SK-N-SH (cell line): ENCODE measurements around the gene MMD. TPM values are rescaled to one million over a fixed set of nuclear protein-coding genes. Genes with fewer than 3 reads are reported as not detected.

Source experiments
- CTCF ChIA-PET: fragments of 300-600, 350-600 bp; formaldehyde crosslinking; extraction: SDS; loops from one replicate; lab custom pipeline; 2021; lab: Yijun Ruan, JAX
- POLR2A ChIA-PET: fragments of 350-600 bp; sonication (Branson Sonifier 250); formaldehyde crosslinking; extraction: SDS; loops from one replicate; lab custom pipeline; 2020; ENCODE audit warnings: antibody characterized with exemption, inconsistent platforms; lab: Yijun Ruan, JAX
- DNase-seq: peaks from one replicate; pipeline ENCODE4 v3.0.0; 2012
- H2AFZ ChIP-seq: fragments of 200-600 bp; sonication (generic); 2 replicates; pipeline ENCODE4 v1.8.1; 2016; ENCODE audit warnings: antibody characterized with exemption, mild to moderate bottlenecking, low read depth
- H3F3A ChIP-seq: fragments of 200-600 bp; sonication (generic); replicated peaks from 2 replicates; pipeline ENCODE3; 2016; ENCODE audit warnings: antibody characterized with exemption, mild to moderate bottlenecking; ENCODE audit not compliant: insufficient read depth
- H3K27ac ChIP-seq, 2 experiments: fragments of 200-500 bp in 1 of 2; fragments of 200-600 bp in 1 of 2; sonication (Bioruptor generic) in 1 of 2; sonication (generic), shearing (Covaris generic) in 1 of 2; 2 replicates each; pipeline versions ENCODE4 v1.5.1 to v1.6.1; 2014 to 2016; ENCODE audit warnings: low read depth in 2 of 2, inconsistent platforms in 1 of 2, low read length in 1 of 2, mild to moderate bottlenecking in 1 of 2, mixed read lengths in 1 of 2
- H3K27me3 ChIP-seq: fragments of 200-600 bp; sonication (generic), shearing (Covaris generic); 2 replicates; pipeline ENCODE4 v1.6.1; 2016; ENCODE audit warnings: mixed run types; ENCODE audit not compliant: insufficient read depth
- H3K36me3 ChIP-seq, 2 experiments: fragments of 200-500 bp in 1 of 2; fragments of 200-600 bp in 1 of 2; sonication (Bioruptor generic) in 1 of 2; sonication (generic) in 1 of 2; replicated peaks in 1 of 2; 2 replicates each; pipeline versions ENCODE3 to v1.5.1; 2014 to 2016; ENCODE audit warnings: low read length in 1 of 2, mild to moderate bottlenecking in 1 of 2; ENCODE audit not compliant: insufficient read depth in 2 of 2, control insufficient read depth in 1 of 2
- H3K4me1 ChIP-seq, 2 experiments: fragments of 200-500 bp in 1 of 2; fragments of 200-600 bp in 1 of 2; sonication (Bioruptor generic) in 1 of 2; sonication (generic), shearing (Covaris generic) in 1 of 2; 2 replicates each; pipeline versions ENCODE4 v1.5.1 to v1.6.1; 2014 to 2016; ENCODE audit warnings: low read depth in 1 of 2, low read length in 1 of 2, mixed run types in 1 of 2; ENCODE audit not compliant: insufficient read depth in 2 of 2, control insufficient read depth in 1 of 2
- H3K4me2 ChIP-seq: fragments of 200-600 bp; sonication (generic), shearing (Covaris generic); 2 replicates; pipeline ENCODE4 v1.6.1; 2017; ENCODE audit warnings: mixed run types
- H3K4me3 ChIP-seq, 2 experiments: fragments of 200-500 bp in 1 of 2; fragments of 200-600 bp in 1 of 2; sonication (Bioruptor generic) in 1 of 2; sonication (generic), shearing (Covaris generic) in 1 of 2; 2 replicates each; pipeline versions ENCODE4 v1.5.1 to v1.8.1; 2014 to 2016; ENCODE audit warnings: low read depth in 2 of 2, inconsistent platforms in 1 of 2, low read length in 1 of 2, mild to moderate bottlenecking in 1 of 2, mixed read lengths in 1 of 2, moderate library complexity in 1 of 2
- H3K79me2 ChIP-seq: fragments of 200-600 bp; sonication (generic); 2 replicates; pipeline ENCODE4 v1.8.1; 2017; ENCODE audit warnings: mild to moderate bottlenecking; ENCODE audit not compliant: insufficient read depth
- H3K9ac ChIP-seq: fragments of 200-600 bp; sonication (generic); 2 replicates; pipeline ENCODE4 v1.6.1; 2017; ENCODE audit warnings: mixed run types
- H3K9me2 ChIP-seq: fragments of 200-600 bp; sonication (generic); 2 replicates; pipeline ENCODE4 v1.6.1; 2017; ENCODE audit warnings: mixed run types
- H3K9me3 ChIP-seq: fragments of 200-600 bp; sonication (generic); 2 replicates; pipeline ENCODE4 v1.6.1; 2017; ENCODE audit warnings: mixed run types, mild to moderate bottlenecking, moderate library complexity
- H4K20me1 ChIP-seq: fragments of 200-600 bp; sonication (generic); 2 replicates; pipeline ENCODE4 v1.6.1; 2017; ENCODE audit warnings: mild to moderate bottlenecking, mixed run types; ENCODE audit not compliant: insufficient read depth
- CTCF ChIP-seq: fragments of 200-600 bp; sonication (generic); IDR thresholded peaks from 2 replicates; pipeline ENCODE4 v1.6.1; 2017; ENCODE audit warnings: antibody characterized with exemption, mild to moderate bottlenecking, moderate library complexity
- EP300 ChIP-seq, 2 experiments: IDR thresholded peaks; 2 replicates each; pipeline versions ENCODE4 v1.4.0 to v1.6.1; 2012; ENCODE audit warnings: borderline replicate concordance in 1 of 2, low read depth in 1 of 2, low read length in 1 of 2
- GABPA ChIP-seq: IDR thresholded peaks from 2 replicates; pipeline ENCODE4 v1.4.0; 2012; ENCODE audit warnings: low read depth, mild to moderate bottlenecking
- GATA2 ChIP-seq: sonication (generic); formaldehyde crosslinking; IDR thresholded peaks from 2 replicates; pipeline ENCODE4 v1.5.0; 2020; ENCODE audit warnings: mild to moderate bottlenecking, missing genetic modification reagents
- MXI1 ChIP-seq: IDR thresholded peaks from 2 replicates; pipeline ENCODE4 v1.6.1; 2012; ENCODE audit warnings: mild to moderate bottlenecking, low read depth, low read length, improper control_type of control experiment
- RCOR1 ChIP-seq: fragments of 150-350 bp; IDR thresholded peaks from 2 replicates; pipeline ENCODE4 v1.6.1; 2017; ENCODE audit warnings: antibody characterized with exemption, low read length
- TCF12 ChIP-seq: IDR thresholded peaks from 2 replicates; pipeline ENCODE4 v1.4.0; 2012
- USF2 ChIP-seq: fragments of 150-350 bp; IDR thresholded peaks from 2 replicates; pipeline ENCODE4 v1.6.1; 2017; ENCODE audit warnings: antibody characterized with exemption, low read length, low read depth, borderline replicate concordance
- whole genome bisulfite sequencing: methylation state at CpG from one replicate; pipeline ENCODE4 v1.1.6; 2017; ENCODE audit warnings: low lambda C conversion rate; 5-methylcytosine and 5-hydroxymethylcytosine counted together
- polyA plus RNA-seq, 3 experiments: library from polyadenylated mRNA; depleted of rRNA; stranded (reverse); fragments of >200 nt; gene quantifications; 2 replicates each; pipeline ENCODE4 v1.2.3, GENCODE V29; 2012

Gene MMD
- polyA plus RNA-seq, 1 of the 3 experiments (the other 2 are of a cell fraction), result 10.9 TPM

GRCh38 chr17:55383771-55384642 is 37.6 kb downstream of the MMD start:
- Histone ChIP-seq H3K27ac (peak overlapping the region in 1 of 2 experiments; percentile 30; a peak in 2 of 4 replicates), H3K79me2 (no peaks in the 10 kb centered on the region), H4K20me1 (no peaks in the 10 kb centered on the region), H3K4me1 (peaks cover 0 to 14% of the 10 kb centered on the region in 2 experiments; a peak in 1 of 4 replicates), H3K4me2 (no peak overlapping the region), H3K9me3 (no peaks in the 10 kb centered on the region), H3K9ac (no peak overlapping the region), H3F3A (no peaks in the 10 kb centered on the region), H3K9me2 (no peaks in the 10 kb centered on the region), H3K4me3 (no peak overlapping the region), H3K27me3 (no peaks in the 10 kb centered on the region; the same call in 1 of the 2 replicates), H2AFZ (no peak overlapping the region), H3K36me3 (no peaks in the 10 kb centered on the region)
- ChIA-PET POLR2A (no interaction called here), CTCF (interaction anchor here (0.6 to 1.4 kb wide), 3 partner anchors 30 to 352 kb away, joined by 3 read pairs; no protein-coding TSS in a partner anchor)
- TF ChIP-seq GATA2 (CRISPR knock-in tag) (peak; percentile 68), RCOR1 (peak; percentile 42), MXI1 (peak; percentile 14; the same call in 1 of the 2 replicates), EP300 (IDR thresholded peaks at IDR 0.05; ENCODE audit: borderline replicate concordance in 1 of 2, low read depth in 1 of 2, low read length in 1 of 2) (peak in 1 of 2 experiments; percentile 11; a peak in 1 of 4 replicates), TCF12 (no peak), GABPA (no peak)
- WGBS, result 37% methylated on average over 7 of the region's 7 CpGs
- DNase-seq, result peak; percentile 40

- H3K4me2 ChIP-seq, result no peak overlapping the region
- CTCF ChIA-PET, result interaction anchor here (1.0 to 1.3 kb wide), 3 partner anchors 37 to 480 kb away, joined by 3 to 4 read pairs (median 4); no protein-coding TSS in a partner anchor
Measured at GRCh38 chr17:55381017-55381770, 40.4 kb downstream of the MMD start.

More at GRCh38 chr17:55381017-55381770, 40.4 kb downstream of the MMD start:
- H3K36me3 ChIP-seq, result no peaks in the 10 kb centered on the region
- no peak for DNase-seq
- H3K4me1 ChIP-seq, result peaks cover 0 to 16% of the 10 kb centered on the region in 2 experiments; a peak in 1 of 4 replicates
- no peaks in the 10 kb centered on the region for H3K9me2 ChIP-seq
- H3K4me3 ChIP-seq, result no peak overlapping the region
- no peaks in the 10 kb centered on the region for H3K9me3 ChIP-seq
- no peaks in the 10 kb centered on the region for H3K79me2 ChIP-seq
- no peaks in the 10 kb centered on the region for H4K20me1 ChIP-seq
- H3K27ac ChIP-seq, result no peak overlapping the region
- 76% methylated on average over 8 of the region's 8 CpGs for WGBS
- POLR2A ChIA-PET, result no interaction called here
- no peak overlapping the region for H2AFZ ChIP-seq
- no peak for TF ChIP-seq CTCF
- TF ChIP-seq USF2, result no peak
- no peak for TF ChIP-seq GABPA
- TF ChIP-seq, all 33 proteins: peak for 0
- H3K9ac ChIP-seq, result no peak overlapping the region
- H3K27me3 ChIP-seq, result no peaks in the 10 kb centered on the region; the same call in 1 of the 2 replicates
- no peaks in the 10 kb centered on the region for H3F3A ChIP-seq
